Cardiac fibroblast (primary cell): ENCODE results near the gene ELANE.

ENCODE experiments used
- DNase-seq, 2 donors: peaks; one replicate each; pipeline versions ENCODE4 v3.0.0 to v3.0.0-alpha.2; 2010; ENCODE audit warnings: low read depth in 2 of 2
- H3K4me3 ChIP-seq, 2 donors: replicated peaks in 1 of 2; 1 replicate in 1 of 2; 2 replicates in 1 of 2; pipeline ENCODE4 v1.5.1; 2011; ENCODE audit warnings: low read depth in 2 of 2, low read length in 2 of 2, mild to moderate bottlenecking in 2 of 2, moderate library complexity in 1 of 2
- TF ChIP-seq, protein P1 (sequence below): IDR thresholded peaks from one replicate; pipeline ENCODE4 v1.5.1; 2011; ENCODE audit warnings: low read depth, mild to moderate bottlenecking, low read length, inconsistent platforms

The ELANE gene

DNA sequence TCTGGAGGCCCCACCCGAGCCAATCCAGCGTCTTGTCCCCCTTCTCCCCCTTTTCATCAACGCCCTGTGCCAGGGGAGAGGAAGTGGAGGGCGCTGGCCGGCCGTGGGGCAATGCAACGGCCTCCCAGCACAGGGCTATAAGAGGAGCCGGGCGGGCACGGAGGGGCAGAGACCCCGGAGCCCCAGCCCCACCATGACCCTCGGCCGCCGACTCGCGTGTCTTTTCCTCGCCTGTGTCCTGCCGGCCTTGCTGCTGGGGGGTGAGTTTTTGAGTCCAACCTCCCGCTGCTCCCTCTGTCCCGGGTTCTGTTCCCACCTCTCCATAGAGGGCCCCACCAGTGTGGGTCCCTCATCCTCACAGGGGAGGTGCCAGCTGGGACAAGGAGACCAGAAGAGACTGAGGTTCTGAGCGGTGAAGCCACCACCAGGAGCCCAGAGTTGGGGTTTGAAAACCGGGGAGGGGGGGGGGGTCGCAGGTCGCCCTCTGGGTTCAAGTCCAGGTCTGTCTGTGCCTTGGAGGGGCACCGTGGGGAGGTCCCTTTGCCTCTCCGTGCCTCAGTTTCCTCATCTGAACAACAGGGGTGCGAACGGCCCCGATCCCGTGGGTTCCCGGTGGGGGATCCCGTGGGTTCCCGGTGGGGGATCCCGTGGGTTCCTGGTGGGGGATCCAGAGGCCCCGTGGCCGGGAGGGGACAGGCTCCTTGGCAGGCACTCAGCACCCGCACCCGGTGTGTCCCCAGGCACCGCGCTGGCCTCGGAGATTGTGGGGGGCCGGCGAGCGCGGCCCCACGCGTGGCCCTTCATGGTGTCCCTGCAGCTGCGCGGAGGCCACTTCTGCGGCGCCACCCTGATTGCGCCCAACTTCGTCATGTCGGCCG, at the start of gene ELANE:
ELANE (plus strand) TSS at position 168 of the 878 bp plus-strand sequence; CDS start at position 194, 26 bp downstream.
- TF ChIP-seq, protein P1, sequence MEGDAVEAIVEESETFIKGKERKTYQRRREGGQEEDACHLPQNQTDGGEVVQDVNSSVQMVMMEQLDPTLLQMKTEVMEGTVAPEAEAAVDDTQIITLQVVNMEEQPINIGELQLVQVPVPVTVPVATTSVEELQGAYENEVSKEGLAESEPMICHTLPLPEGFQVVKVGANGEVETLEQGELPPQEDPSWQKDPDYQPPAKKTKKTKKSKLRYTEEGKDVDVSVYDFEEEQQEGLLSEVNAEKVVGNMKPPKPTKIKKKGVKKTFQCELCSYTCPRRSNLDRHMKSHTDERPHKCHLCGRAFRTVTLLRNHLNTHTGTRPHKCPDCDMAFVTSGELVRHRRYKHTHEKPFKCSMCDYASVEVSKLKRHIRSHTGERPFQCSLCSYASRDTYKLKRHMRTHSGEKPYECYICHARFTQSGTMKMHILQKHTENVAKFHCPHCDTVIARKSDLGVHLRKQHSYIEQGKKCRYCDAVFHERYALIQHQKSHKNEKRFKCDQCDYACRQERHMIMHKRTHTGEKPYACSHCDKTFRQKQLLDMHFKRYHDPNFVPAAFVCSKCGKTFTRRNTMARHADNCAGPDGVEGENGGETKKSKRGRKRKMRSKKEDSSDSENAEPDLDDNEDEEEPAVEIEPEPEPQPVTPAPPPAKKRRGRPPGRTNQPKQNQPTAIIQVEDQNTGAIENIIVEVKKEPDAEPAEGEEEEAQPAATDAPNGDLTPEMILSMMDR, result no peak
- no peak within 1 kb of the TSS for H3K4me3 ChIP-seq
- DNase-seq, result no peak

DNA sequence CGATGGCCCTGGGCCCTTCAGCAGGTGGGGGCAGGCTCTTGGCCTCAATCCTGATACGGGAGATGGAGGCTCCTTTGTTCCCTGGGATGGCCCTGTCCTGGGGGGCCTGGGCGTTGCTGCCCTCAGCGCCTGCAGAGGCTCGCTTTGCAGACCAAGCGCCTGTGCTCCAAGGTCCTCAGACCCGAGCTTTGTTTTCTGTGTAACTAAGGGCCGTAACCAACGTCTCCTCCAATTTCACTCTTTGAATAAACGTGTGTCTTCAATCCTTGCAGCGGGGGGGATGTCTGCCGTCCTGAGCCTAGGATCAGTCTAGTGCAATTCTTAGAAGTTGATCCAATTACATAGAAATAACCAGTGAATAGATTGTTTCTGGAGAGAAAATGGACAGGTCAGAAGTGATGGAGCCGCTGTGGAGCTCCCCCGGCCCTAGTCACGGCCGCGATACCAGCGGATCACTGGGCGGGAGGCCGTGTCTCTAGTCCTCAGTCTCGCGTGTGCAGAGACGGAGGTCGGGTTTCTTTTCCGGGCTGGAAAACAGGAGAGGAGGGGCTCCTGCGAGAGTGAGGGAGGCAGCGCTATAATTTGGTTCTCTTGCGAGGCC, 49.5 kb upstream of the ELANE start:
- DNase-seq, result peak in 1 of 2 donors; percentile 54
- TF ChIP-seq, protein P1, result no peak
- H3K4me3 ChIP-seq, result peak overlapping the region; percentile 34 to 44

DNA sequence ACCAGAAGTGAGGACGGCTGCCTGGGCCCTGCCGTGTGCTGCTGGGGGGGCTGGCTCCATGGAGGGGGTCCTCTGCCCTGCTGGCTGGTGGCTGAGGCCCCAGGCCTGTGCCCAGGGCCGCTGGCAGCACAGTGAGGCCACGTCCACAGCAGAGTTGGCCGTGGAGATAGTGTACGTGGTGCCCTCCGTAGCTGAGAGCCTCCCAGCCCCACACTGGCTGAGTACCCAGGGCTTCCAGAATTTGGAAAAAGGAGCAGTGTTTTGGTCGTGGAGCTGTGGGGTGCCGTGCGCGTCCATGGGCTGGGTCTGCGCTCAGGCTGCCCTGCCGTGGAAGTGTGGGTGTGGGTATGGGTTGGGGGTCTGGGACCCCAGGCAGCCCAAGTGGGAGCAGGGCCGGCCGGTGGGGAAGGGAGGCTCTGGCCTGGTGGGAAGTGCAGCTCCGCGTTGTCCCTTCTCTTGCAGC, 49.0 kb upstream of the ELANE start:
- no peak for DNase-seq
- peak overlapping the region in 1 of 2 donors; percentile 44 for H3K4me3 ChIP-seq
- TF ChIP-seq, protein P1, result no peak

DNA sequence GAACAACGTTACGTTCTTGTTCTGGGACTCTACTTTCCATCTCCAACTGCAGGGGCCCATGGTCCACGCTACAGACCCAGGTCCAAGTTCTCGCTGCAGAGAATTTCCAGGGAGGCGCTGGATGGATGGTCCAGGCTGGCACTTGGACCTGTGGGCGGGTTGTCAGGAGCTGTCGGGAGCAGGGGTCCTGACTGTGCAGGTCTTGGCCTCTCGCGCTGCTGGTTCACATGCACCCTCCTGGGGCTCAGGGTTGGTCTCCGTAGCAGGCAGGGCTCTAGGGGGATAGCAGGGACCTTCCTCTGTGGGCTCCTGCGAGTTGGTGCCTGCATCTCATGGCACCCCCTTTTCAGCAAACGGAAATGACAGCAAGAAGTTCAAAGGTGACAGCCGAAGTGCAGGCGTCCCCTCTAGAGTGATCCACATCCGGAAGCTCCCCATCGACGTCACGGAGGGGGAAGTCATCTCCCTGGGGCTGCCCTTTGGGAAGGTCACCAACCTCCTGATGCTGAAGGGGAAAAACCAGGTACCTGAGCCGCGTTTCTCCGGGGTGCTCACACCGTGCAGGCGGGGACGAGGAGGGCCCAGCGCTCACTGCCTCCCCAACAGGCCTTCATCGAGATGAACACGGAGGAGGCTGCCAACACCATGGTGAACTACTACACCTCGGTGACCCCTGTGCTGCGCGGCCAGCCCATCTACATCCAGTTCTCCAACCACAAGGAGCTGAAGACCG, 48.3 kb upstream of the ELANE start:
- TF ChIP-seq, protein P1, result no peak
- H3K4me3 ChIP-seq, result no peak overlapping the region
- no peak for DNase-seq

DNA sequence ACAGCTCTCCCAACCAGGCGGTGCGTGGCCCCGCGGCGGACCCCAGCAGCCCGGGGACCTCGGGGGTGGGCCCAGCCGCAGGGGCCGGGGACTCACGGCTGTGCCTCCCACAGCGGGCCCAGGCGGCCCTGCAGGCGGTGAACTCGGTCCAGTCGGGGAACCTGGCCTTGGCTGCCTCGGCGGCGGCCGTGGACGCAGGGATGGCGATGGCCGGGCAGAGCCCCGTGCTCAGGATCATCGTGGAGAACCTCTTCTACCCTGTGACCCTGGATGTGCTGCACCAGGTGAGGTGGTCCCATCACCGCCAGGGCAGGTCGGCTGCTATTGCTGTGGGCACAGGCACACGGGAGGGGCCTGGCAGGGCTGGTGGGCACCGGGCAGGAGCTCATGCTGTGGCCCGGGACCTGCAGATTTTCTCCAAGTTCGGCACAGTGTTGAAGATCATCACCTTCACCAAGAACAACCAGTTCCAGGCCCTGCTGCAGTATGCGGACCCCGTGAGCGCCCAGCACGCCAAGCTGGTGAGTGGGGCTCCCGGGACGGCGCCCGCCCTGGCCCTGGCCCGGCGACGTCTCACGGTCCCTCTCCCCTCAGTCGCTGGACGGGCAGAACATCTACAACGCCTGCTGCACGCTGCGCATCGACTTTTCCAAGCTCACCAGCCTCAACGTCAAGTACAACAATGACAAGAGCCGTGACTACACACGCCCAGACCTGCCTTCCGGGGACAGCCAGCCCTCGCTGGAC, 47.5 kb upstream of the ELANE start:
- DNase-seq, result no peak
- TF ChIP-seq, protein P1, result no peak
- no peak overlapping the region for H3K4me3 ChIP-seq

DNA sequence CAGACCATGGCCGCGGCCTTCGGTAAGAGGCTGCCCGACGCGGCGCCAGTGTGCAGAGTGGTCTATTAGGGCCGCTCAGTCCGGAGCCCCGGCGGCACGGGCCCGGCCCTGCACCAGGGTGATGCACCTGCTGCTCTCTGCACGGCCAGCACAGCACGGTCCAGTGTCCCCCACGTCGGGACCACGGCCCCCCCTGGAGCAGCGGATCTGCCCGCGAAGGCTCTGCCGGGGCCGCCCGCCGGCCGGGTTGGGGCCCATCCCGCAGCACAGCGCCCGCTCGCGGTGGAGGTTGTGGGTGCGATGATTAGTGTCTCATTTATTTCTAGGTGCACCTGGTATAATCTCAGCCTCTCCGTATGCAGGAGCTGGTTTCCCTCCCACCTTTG, 46.9 kb upstream of the ELANE start:
- TF ChIP-seq, protein P1, result no peak
- no peak for DNase-seq
- no peak overlapping the region for H3K4me3 ChIP-seq
